ENCODE measurements around the gene ZNF566. TPM values are rescaled to one million over a fixed set of nuclear protein-coding genes. Genes with fewer than 3 reads are reported as not detected.

ZNF566 gene
- total and polyA plus RNA-seq, 2 of the 4 experiments (the other 2 are of a cell fraction) = 3.0 to 4.8 TPM

GRCh38 chr19:36401475-36401874 is 87.9 kb downstream of the ZNF566 start:
- H3K4me3 ChIP-seq (ENCODE audit: insufficient read depth, low read depth, low read length) = no peak overlapping the region
- H3K9me1 ChIP-seq (ENCODE audit: insufficient read depth, low read length) = no peaks in the 10 kb centered on the region
- H3K56ac ChIP-seq (ENCODE audit: extremely low read depth, insufficient read depth, low read length) = no peak overlapping the region
- no peak overlapping the region for H2BK5ac ChIP-seq (ENCODE audit: low read depth, low read length, poor library complexity, severe bottlenecking)
- no peak overlapping the region for H2BK120ac ChIP-seq (ENCODE audit: low read depth, low read length)
- H3K23ac ChIP-seq (ENCODE audit: low read depth, low read length) = no peak overlapping the region
- whole genome bisulfite sequencing, 2 experiments (ENCODE audit: extremely low coverage in 2 of 2, insufficient read length in 1 of 2) = 84% methylated on average over 7 of the region's 7 CpGs; no CpG with 5 or more reads in 1 of the 2 experiments
- no peak overlapping the region for H3K27ac ChIP-seq (ENCODE audit: insufficient read depth, low read length)
- H3K14ac ChIP-seq (replicated peaks; ENCODE audit: low read depth, low read length) = no peak overlapping the region
- H2AK5ac ChIP-seq (ENCODE audit: low read depth, low read length) = no peak overlapping the region
- no peak overlapping the region for H4K91ac ChIP-seq (ENCODE audit: insufficient read depth, low read depth, low read length)
- peaks cover 36% of the 10 kb centered on the region for H3K36me3 ChIP-seq (ENCODE audit: control insufficient read depth, insufficient read depth, low read length)
- H2AFZ ChIP-seq (replicated peaks; ENCODE audit: low read length, poor library complexity) = no peak overlapping the region
- POLR2A ChIA-PET (ENCODE audit: unreplicated experiment) = no interaction called here
- peaks cover 12% of the 10 kb centered on the region for H3K9me3 ChIP-seq (ENCODE audit: control insufficient read depth, insufficient read depth, low read length)
- H3K18ac ChIP-seq (ENCODE audit: low read depth, low read length) = no peak overlapping the region
- TF ChIP-seq SMC3 (IDR thresholded peaks at IDR 0.05; ENCODE audit: low read depth, low read length) (no peak), MAFK (IDR thresholded peaks at IDR 0.05; ENCODE audit: low read depth, low read length) (no peak), MXI1 (IDR thresholded peaks at IDR 0.05; ENCODE audit: borderline replicate concordance, low read depth, low read length) (no peak), MAZ (IDR thresholded peaks at IDR 0.05; ENCODE audit: borderline replicate concordance, low read depth, low read length) (no peak), CTCF (conservative IDR thresholded peaks at IDR 0.05; ENCODE audit: low read depth, low read length) (no peak), BHLHE40 (IDR thresholded peaks at IDR 0.05; ENCODE audit: low read depth, low read length) (no peak)
- intact Hi-C loops (cut with micrococcal nuclease) = no loop called here
- dilution Hi-C loops (cut with HindIII; ENCODE audit: low sequenced_read_pairs, unreplicated experiment) = no loop called here
- BruUV-seq (replicated peaks) = no TSS peak
- in situ Hi-C loops (cut with MboI; ENCODE audit: low sequenced_read_pairs) = no loop called here
- ATAC-seq (ENCODE audit: low read depth) = no peak
- H4K20me1 ChIP-seq (ENCODE audit: insufficient read depth, low read length) = no peaks in the 10 kb centered on the region
- H2AK9ac ChIP-seq (replicated peaks; ENCODE audit: low read depth, low read length, poor library complexity) = no peak overlapping the region
- peaks cover 0 to 4% of the 10 kb centered on the region in 2 experiments; a peak in 1 of 4 replicates for H3K79me1 ChIP-seq (ENCODE audit: low read depth in 1 of 2, low read length in 2 of 2)
- no peak overlapping the region for H2BK15ac ChIP-seq (ENCODE audit: low read depth, low read length)
- no peak for DNase-seq
- H3K4ac ChIP-seq (ENCODE audit: low read depth, low read length) = no peak overlapping the region
- H4K8ac ChIP-seq (ENCODE audit: low read depth in 2 of 2, low read length in 2 of 2) = no peak overlapping the region
- H4K5ac ChIP-seq (ENCODE audit: low read depth, low read length) = no peak overlapping the region
- CTCF ChIA-PET = no interaction called here
- H2BK20ac ChIP-seq (ENCODE audit: low read depth, low read length) = no peak overlapping the region
- no peak overlapping the region for H3K9ac ChIP-seq (ENCODE audit: low read depth, low read length)
- no peak overlapping the region for H3K4me2 ChIP-seq (ENCODE audit: low read depth, low read length)
- no peaks in the 10 kb centered on the region for H3K4me1 ChIP-seq (ENCODE audit: control insufficient read depth, insufficient read depth, low read length)
- no peaks in the 10 kb centered on the region for H3K27me3 ChIP-seq (ENCODE audit: control insufficient read depth, insufficient read depth, low read length)

All from IMR-90 (cell line).